ENCODE results near the gene DMRTC2.

Gene DMRTC2

DNA sequence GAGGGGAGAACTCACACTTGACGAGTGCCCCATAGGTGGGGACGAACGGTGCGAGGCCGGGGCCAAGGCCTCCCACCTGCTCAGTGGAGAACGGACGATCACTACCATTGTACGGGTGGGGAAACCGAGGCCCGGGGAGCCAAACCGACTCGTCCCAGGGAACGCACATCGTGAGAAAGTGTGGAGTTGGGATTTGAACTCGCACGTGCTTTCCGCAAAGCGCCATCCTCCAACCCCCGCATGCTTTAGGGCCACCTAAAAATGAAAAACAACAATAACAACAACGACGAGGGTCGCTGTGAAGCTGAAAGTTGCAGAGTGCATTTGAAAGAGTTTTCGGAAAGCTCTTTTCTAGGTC lies 38.6 kb downstream of the DMRTC2 start:
- no peak for DNase-seq (ENCODE audit: low read depth)
- TF ChIP-seq, protein P1, sequence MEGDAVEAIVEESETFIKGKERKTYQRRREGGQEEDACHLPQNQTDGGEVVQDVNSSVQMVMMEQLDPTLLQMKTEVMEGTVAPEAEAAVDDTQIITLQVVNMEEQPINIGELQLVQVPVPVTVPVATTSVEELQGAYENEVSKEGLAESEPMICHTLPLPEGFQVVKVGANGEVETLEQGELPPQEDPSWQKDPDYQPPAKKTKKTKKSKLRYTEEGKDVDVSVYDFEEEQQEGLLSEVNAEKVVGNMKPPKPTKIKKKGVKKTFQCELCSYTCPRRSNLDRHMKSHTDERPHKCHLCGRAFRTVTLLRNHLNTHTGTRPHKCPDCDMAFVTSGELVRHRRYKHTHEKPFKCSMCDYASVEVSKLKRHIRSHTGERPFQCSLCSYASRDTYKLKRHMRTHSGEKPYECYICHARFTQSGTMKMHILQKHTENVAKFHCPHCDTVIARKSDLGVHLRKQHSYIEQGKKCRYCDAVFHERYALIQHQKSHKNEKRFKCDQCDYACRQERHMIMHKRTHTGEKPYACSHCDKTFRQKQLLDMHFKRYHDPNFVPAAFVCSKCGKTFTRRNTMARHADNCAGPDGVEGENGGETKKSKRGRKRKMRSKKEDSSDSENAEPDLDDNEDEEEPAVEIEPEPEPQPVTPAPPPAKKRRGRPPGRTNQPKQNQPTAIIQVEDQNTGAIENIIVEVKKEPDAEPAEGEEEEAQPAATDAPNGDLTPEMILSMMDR (conservative IDR thresholded peaks at IDR 0.05; ENCODE audit: low read length): no peak

DNA sequence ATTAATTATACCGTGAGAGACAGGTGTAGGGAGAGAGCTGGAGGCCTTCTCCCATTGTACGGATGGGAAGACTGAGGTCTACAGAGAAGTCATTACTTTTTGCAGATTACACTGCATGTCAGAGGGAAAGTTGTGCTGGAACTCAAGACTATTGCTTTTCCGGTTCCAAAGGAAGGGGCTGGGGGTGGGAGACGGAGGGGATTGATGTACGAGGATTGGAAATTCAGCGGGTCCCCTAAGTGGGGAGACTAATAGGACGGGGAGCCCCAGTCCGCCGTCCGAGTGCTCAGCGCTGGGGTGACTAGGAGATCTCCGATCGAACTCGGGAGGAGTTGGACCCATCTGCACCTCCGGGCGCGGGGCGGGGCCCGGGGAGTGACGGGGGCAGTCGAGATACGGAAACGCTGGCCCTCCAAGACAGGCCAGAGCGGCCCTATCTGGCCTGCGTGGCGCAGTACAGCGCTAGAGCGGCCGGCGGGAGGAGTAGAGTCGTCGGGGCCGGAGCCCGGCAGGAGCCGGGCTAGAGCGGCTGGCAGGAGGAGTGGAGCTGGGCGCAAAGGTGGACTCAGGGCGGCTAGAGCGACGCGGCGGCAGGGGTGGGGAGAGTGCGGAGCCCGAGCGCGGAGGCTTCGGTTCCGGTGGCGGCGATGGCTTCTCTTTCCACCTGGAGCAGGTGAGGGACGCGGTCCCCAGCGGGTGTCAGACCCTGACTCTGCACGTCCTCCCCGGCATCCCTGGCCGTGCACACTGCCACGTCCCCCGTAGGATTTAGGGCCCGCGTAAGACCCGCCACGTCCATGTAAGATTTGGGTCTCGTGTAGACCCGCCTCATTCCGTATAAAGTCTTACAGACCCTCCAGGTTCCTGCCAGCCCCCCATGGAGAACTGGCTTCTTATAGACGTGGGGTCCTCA lies 39.2 kb downstream of the DMRTC2 start:
- peak; percentile 97 for DNase-seq (ENCODE audit: low read depth)
- peak overlapping the region; percentile 97 for H3K4me3 ChIP-seq (ENCODE audit: low read length)
- TF ChIP-seq, protein P1 (conservative IDR thresholded peaks at IDR 0.05; ENCODE audit: low read length): peak; percentile 16; the same call in 1 of the 2 replicates

More for the DNA sequence above, 38.6 kb downstream of the DMRTC2 start:
- H3K4me3 ChIP-seq (ENCODE audit: low read length): peak overlapping the region; percentile 97

DNA sequence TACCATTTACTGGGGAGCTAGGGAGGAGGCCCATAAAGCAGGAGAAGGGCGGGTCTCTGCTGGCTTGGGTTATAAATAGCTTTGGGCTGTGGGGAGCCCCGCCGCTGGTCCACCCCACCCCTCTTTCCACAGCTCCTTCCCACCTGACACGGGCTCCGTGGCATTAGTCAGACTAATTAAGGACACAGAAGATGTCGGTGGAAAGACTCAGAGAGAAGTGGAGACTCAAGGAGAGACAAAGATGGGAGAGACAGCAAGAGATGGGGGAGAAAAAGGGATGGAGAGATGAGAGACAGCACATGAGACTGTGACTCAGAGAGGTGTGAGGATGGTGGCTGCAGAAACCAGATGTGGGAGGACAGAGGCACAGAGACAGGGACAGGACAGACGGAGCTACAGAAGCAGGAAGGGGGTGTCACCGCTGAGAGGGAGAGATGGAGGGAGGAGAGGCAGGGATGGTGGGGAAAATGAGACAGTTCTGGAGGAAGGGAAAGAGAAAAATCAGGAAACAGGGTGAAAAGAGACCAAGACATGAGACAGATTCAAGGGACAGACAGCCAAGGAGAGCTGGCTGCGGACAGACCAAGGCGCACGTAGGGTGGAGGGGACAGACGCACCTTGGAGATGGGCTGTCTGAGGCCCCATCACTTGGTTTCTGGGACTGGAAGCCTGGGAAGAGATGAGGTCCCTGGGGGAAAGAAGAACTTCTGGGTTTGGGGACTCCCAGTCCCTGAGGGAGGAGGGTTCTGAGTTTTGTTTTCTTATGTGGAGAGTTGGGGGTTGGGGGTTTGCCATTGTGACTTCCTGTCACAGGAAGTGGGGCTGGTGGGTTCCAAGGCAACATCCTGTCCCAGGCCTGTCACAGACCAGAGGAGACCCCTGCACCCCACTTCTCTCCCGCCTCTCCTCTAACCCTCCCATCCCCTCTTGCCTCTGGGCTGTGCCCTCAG lies 42.2 kb downstream of the DMRTC2 start:
- DNase-seq (ENCODE audit: low read depth): no peak
- TF ChIP-seq, protein P1 (conservative IDR thresholded peaks at IDR 0.05; ENCODE audit: low read length): no peak
- no peak overlapping the region for H3K4me3 ChIP-seq (ENCODE audit: low read length)

DNA sequence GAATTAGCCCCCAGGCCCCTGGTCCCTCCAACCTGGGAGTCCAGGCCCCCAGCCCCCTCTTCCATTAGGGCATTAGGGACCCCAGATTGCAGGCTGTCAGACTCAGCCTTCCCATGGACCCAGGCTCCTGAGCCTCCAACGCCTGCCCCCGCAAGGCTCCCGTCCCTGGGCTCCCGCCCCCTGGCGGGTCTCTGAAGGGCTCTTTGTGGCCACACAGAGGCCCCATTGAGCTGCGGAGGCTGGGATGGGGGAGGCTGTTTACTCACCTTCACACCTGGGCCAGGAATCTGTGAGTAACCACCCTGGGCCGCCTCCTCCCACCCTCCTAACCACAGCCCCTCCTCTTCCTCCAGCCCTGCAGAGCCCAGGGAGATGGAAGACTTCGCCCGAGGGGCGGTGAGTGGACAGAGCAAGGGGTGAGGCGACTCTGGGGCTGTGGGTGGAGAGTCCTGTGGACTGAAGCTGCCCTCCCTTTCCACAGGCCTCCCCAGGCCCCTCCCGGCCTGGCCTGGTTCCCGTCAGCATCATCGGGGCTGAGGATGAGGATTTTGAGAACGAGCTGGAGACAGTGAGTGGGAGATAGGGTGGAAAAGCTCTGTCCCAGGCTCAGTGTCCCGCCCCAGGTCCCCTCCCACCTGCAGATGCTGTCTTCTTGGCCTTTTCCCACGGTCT lies 43.0 kb downstream of the DMRTC2 start:
- H3K4me3 ChIP-seq (ENCODE audit: low read length): no peak overlapping the region
- DNase-seq (ENCODE audit: low read depth): no peak
- TF ChIP-seq, protein P1 (conservative IDR thresholded peaks at IDR 0.05; ENCODE audit: low read length): no peak

DNA sequence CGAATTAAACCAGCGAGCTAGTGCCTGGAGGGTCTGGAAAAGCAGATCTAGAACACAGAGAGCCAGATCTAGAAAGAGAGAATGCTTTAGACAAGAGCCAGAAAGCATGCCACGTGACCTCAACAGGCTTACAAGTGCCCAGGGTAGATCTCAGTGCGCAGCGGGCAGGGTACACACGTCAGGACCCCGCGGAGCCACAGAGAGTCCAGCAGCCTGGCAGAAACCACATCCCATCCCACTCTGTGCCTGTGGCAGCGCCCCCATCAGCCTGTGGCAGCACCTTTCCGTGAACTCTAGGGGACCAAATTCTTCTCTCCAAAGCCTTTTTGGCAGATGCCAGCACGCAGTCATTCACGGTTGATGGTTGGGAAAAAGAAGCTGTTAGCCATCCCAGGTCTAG lies 44.1 kb downstream of the DMRTC2 start:
- DNase-seq (ENCODE audit: low read depth): no peak
- TF ChIP-seq, protein P1 (conservative IDR thresholded peaks at IDR 0.05; ENCODE audit: low read length): no peak

DNA sequence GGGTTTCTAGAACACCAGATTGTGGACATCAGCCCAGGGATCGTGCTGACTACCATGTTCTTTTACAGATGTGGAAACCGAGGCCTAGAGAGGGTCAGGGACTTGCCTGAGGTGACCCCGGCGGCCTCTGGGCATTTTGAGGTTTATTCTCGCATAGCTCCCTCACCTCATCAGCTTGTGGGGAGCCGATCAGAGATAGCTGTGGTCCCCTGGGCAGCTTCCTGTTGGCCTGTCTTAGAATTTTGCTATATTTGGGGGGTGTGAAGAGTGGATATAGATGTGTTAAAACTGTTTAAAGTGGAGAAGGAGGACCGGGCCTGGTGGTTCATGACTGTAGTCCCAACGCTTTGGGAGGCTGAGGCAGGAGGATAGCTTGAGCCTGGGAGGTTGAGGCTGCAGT lies 45.1 kb downstream of the DMRTC2 start:
- H3K4me3 ChIP-seq (ENCODE audit: low read length): no peak overlapping the region
- no peak for DNase-seq (ENCODE audit: low read depth)
- TF ChIP-seq, protein P1 (conservative IDR thresholded peaks at IDR 0.05; ENCODE audit: low read length): no peak

More for the DNA sequence above, 44.1 kb downstream of the DMRTC2 start:
- H3K4me3 ChIP-seq (ENCODE audit: low read length): no peak overlapping the region
